CD14-positive monocyte (primary cell): ENCODE data around the gene KRT86. TPM values are rescaled to one million over a fixed set of nuclear protein-coding genes. Genes with fewer than 3 reads are reported as not detected.
"Not testable (repeated sequence)": the region's sequence is repeated elsewhere in the genome, so short reads cannot be mapped to it uniquely, and the experiment has no call there.

Experiments
- DNase-seq, 3 donors: peaks; one replicate each; pipeline ENCODE4 v3.0.0-alpha.2; 2011 to 2022
- H2AFZ ChIP-seq: 2 replicates; pipeline ENCODE4 v1.6.0; 2012; ENCODE audit warnings: mild to moderate bottlenecking, low read depth, low read length, inconsistent platforms; ENCODE audit not compliant: insufficient read depth, poor library complexity, severe bottlenecking
- H3K27ac ChIP-seq, 2 donors: 1 replicate in 1 of 2; 2 replicates in 1 of 2; pipeline ENCODE4 v1.5.1; 2012 to 2013; ENCODE audit warnings: low read length in 2 of 2, control low read depth in 1 of 2, inconsistent platforms in 1 of 2, low read depth in 1 of 2, mild to moderate bottlenecking in 1 of 2
- H3K27me3 ChIP-seq, 2 donors: one replicate each; pipeline versions ENCODE4 v1.6.0 to v1.6.1; 2011 to 2013; ENCODE audit warnings: low read length in 2 of 2; ENCODE audit not compliant: control insufficient read depth in 2 of 2, insufficient read depth in 2 of 2
- H3K36me3 ChIP-seq, 2 donors: replicated peaks in 1 of 2; 1 replicate in 1 of 2; 2 replicates in 1 of 2; pipeline versions ENCODE4 v1.5.1 to v1.6.1; 2012 to 2013; ENCODE audit warnings: low read length in 2 of 2, control low read depth in 1 of 2, inconsistent platforms in 1 of 2, mild to moderate bottlenecking in 1 of 2; ENCODE audit not compliant: insufficient read depth in 2 of 2, control insufficient read depth in 1 of 2
- H3K4me1 ChIP-seq, 2 donors: 1 replicate in 1 of 2; 2 replicates in 1 of 2; pipeline versions ENCODE4 v1.5.1 to v1.6.1; 2012 to 2013; ENCODE audit warnings: low read length in 2 of 2, control low read depth in 1 of 2, inconsistent platforms in 1 of 2, mild to moderate bottlenecking in 1 of 2, moderate library complexity in 1 of 2; ENCODE audit not compliant: insufficient read depth in 2 of 2, control insufficient read depth in 1 of 2
- H3K4me2 ChIP-seq: replicated peaks from 2 replicates; pipeline ENCODE3; 2012; ENCODE audit warnings: low read length, moderate library complexity, mild to moderate bottlenecking; ENCODE audit not compliant: poor library complexity, severe bottlenecking; ENCODE audit errors: extremely low read depth
- H3K4me3 ChIP-seq, 3 experiments: fragments of 200-600 bp in 1 of 3; sonication (generic) in 1 of 3; replicated peaks in 1 of 3; 1 replicate in 2 of 3; 2 replicates in 1 of 3; pipeline ENCODE4 v1.5.1; 2011 to 2013; ENCODE audit warnings: low read length in 3 of 3, mild to moderate bottlenecking in 3 of 3, control low read depth in 2 of 3, low read depth in 2 of 3, inconsistent platforms in 1 of 3, moderate library complexity in 1 of 3
- H3K79me2 ChIP-seq: 2 replicates; pipeline ENCODE4 v1.6.0; 2012; ENCODE audit warnings: mild to moderate bottlenecking, control low read depth, inconsistent platforms, low read length, moderate library complexity; ENCODE audit not compliant: insufficient read depth
- H3K9ac ChIP-seq: 2 replicates; pipeline ENCODE4 v1.6.0; 2017; ENCODE audit warnings: low read length, mild to moderate bottlenecking; ENCODE audit not compliant: insufficient read depth, poor library complexity, severe bottlenecking
- H3K9me3 ChIP-seq, 2 donors: replicated peaks in 1 of 2; 1 replicate in 1 of 2; 2 replicates in 1 of 2; pipeline versions ENCODE4 v1.5.1 to v1.6.1; 2012 to 2013; ENCODE audit warnings: low read length in 2 of 2, control low read depth in 1 of 2; ENCODE audit not compliant: control insufficient read depth in 1 of 2, insufficient read depth in 1 of 2
- H4K20me1 ChIP-seq: 2 replicates; pipeline ENCODE4 v1.6.0; 2012; ENCODE audit warnings: mild to moderate bottlenecking, low read length, control low read depth, moderate library complexity; ENCODE audit not compliant: insufficient read depth
- H3K27ac Mint-ChIP-seq, 7 donors: one replicate each; pipeline ENCODE4 v1.8.0; 2020; ENCODE audit warnings: mild to moderate bottlenecking in 7 of 7, mixed read lengths in 7 of 7, moderate library complexity in 6 of 7, inconsistent platforms in 2 of 7
- H3K27me3 Mint-ChIP-seq, 3 donors: one replicate each; pipeline ENCODE4 v1.8.0; 2021 to 2022; ENCODE audit warnings: low read depth in 3 of 3, mild to moderate bottlenecking in 3 of 3, mixed read lengths in 3 of 3, moderate library complexity in 3 of 3, inconsistent platforms in 1 of 3
- H3K36me3 Mint-ChIP-seq, 2 donors: one replicate each; pipeline ENCODE4 v1.8.0; 2020; ENCODE audit warnings: mixed read lengths in 2 of 2, inconsistent platforms in 1 of 2, mild to moderate bottlenecking in 1 of 2
- H3K4me1 Mint-ChIP-seq: one replicate; pipeline ENCODE4 v1.8.0; 2020; ENCODE audit warnings: mild to moderate bottlenecking, mixed read lengths
- H3K4me3 Mint-ChIP-seq, 2 donors: one replicate each; pipeline ENCODE4 v1.8.0; 2020; ENCODE audit warnings: mild to moderate bottlenecking in 2 of 2, mixed read lengths in 2 of 2, moderate library complexity in 1 of 2
- H3K9me3 Mint-ChIP-seq, 7 donors: one replicate each; pipeline ENCODE4 v1.8.0; 2020 to 2022; ENCODE audit warnings: mixed read lengths in 7 of 7, mild to moderate bottlenecking in 6 of 7, moderate library complexity in 6 of 7, inconsistent platforms in 2 of 7
- CTCF ChIP-seq: fragments of 200-600 bp; IDR thresholded peaks from one replicate; pipeline ENCODE4 v1.8.0; 2022; ENCODE audit warnings: antibody characterized with exemption, mild to moderate bottlenecking
- WGBS: methylation state at CpG from one replicate; pipeline ENCODE4 v1.1.5; 2013; ENCODE audit warnings: missing lambda C conversion rate; ENCODE audit not compliant: insufficient coverage; 5-methylcytosine and 5-hydroxymethylcytosine counted together
- intact Hi-C, 2 donors: fragments of 100-400 bp; cut with micrococcal nuclease; formaldehyde crosslinking; loops; one replicate each; pipeline versions ENCODE4 v1.15.0 to v1.15.1; 2023
- polyA plus RNA-seq, 3 donors: library from polyadenylated mRNA; depleted of rRNA in 1 of 3; unstranded in 2 of 3; stranded (reverse) in 1 of 3; fragments of 300-500 nt in 2 of 3; fragments of >200 nt in 1 of 3; fragmentation: Illumina TruSeq in 2 of 3; gene quantifications; 1 replicate in 2 of 3; 2 replicates in 1 of 3; pipeline ENCODE4 v1.2.3, GENCODE V29; 2012 to 2021

Gene KRT86
- polyA plus RNA-seq, 3 donors, result not detected

GRCh38 chr12:52315721-52316120 lies 41.3 kb downstream of the KRT86 start:
- H3K4me3 Mint-ChIP-seq, H3K4me1 Mint-ChIP-seq, H3K36me3 ChIP-seq, H3K9ac ChIP-seq, H3K79me2 ChIP-seq, H3K4me2 ChIP-seq, DNase-seq, intact Hi-C loops, H3K27ac ChIP-seq, H3K4me1 ChIP-seq, H3K27ac Mint-ChIP-seq, H3K9me3 ChIP-seq, H2AFZ ChIP-seq, H4K20me1 ChIP-seq, H3K36me3 Mint-ChIP-seq, H3K9me3 Mint-ChIP-seq, H3K4me3 ChIP-seq: not testable (repeated sequence)
- 56% methylated on average over 6 of the region's 9 CpGs for WGBS
- H3K27me3 Mint-ChIP-seq, result peaks cover 29 to 52% (median 31%) of the 10 kb centered on the region in 3 donors
- TF ChIP-seq CTCF, result peak; percentile 43
- H3K27me3 ChIP-seq, result peaks cover 6 to 24% of the 10 kb centered on the region in 2 donors

GRCh38 chr12:52316290-52316689 lies 41.8 kb downstream of the KRT86 start:
- DNase-seq, result no peak
- no peak overlapping the region for H3K9ac ChIP-seq
- H4K20me1 ChIP-seq, result no peaks in the 10 kb centered on the region
- no peaks in the 10 kb centered on the region for H3K79me2 ChIP-seq
- Mint-ChIP-seq H3K4me3 (no peak overlapping the region), H3K36me3 (no peaks in the 10 kb centered on the region), H3K9me3 (peaks cover 0 to 2% (median 0%) of the 10 kb centered on the region in 7 donors), H3K27ac (peak overlapping the region in 1 of 7 donors; percentile 44), H3K27me3 (peaks cover 25 to 52% (median 25%) of the 10 kb centered on the region in 3 donors), H3K4me1 (no peaks in the 10 kb centered on the region)
- no peak overlapping the region for H3K4me2 ChIP-seq
- no peak for TF ChIP-seq CTCF
- no peak overlapping the region for H3K27ac ChIP-seq
- no peak overlapping the region for H3K4me3 ChIP-seq
- WGBS, result 94% methylated on average over 9 of the region's 9 CpGs
- H3K4me1 ChIP-seq, result no peaks in the 10 kb centered on the region
- H3K9me3 ChIP-seq, result no peaks in the 10 kb centered on the region
- no peaks in the 10 kb centered on the region for H3K36me3 ChIP-seq
- no peak overlapping the region for H2AFZ ChIP-seq
- peaks cover 3 to 19% of the 10 kb centered on the region in 2 donors for H3K27me3 ChIP-seq
- intact Hi-C loops, result no loop called here
